HG03378 (cell line): ENCODE measurements around the gene PLPPR1.

Source experiments
- ATAC-seq: cut with Tn5 transposase; IDR thresholded peaks from one replicate; pipeline ENCODE4 v1.9.1; 2021; ENCODE audit warnings: mild to moderate bottlenecking, moderate library complexity; ENCODE audit not compliant: unreplicated experiment

Gene PLPPR1

GRCh38 chr9:101028346-101029314 is at the start of gene PLPPR1:
Gene PLPPR1, plus strand, starts transcription at chr9:101028727.
- ATAC-seq = no peak

GRCh38 chr9:100989731-100990130 is 38.8 kb upstream of the PLPPR1 start:
- no peak for ATAC-seq

GRCh38 chr9:100990605-100991381 is 37.7 kb upstream of the PLPPR1 start:
- no peak for ATAC-seq

GRCh38 chr9:100992632-100993031 is 35.9 kb upstream of the PLPPR1 start:
- no peak for ATAC-seq

GRCh38 chr9:100999906-101000544 is 28.5 kb upstream of the PLPPR1 start:
- ATAC-seq = no peak

- no peak for ATAC-seq
These were observed 23.3 kb upstream of the PLPPR1 start for GRCh38 chr9:101005246-101005645.

GRCh38 chr9:101014566-101014965 is 14.0 kb upstream of the PLPPR1 start:
- no peak for ATAC-seq

GRCh38 chr9:101018467-101018866 is 10.1 kb upstream of the PLPPR1 start:
- no peak for ATAC-seq

- ATAC-seq = no peak
These were observed 5.8 kb upstream of the PLPPR1 start for GRCh38 chr9:101022704-101023103.

- ATAC-seq = no peak
These were observed 2.6 kb upstream of the PLPPR1 start for GRCh38 chr9:101025940-101026339.

GRCh38 chr9:101026824-101027223 is 1.7 kb upstream of the PLPPR1 start:
- ATAC-seq = no peak

GRCh38 chr9:101027236-101027635 is 1.3 kb upstream of the PLPPR1 start:
- no peak for ATAC-seq

- ATAC-seq = no peak
These were observed 688 bp upstream of the PLPPR1 start for GRCh38 chr9:101027733-101028345.

- no peak for ATAC-seq
These were observed 973 bp downstream of the PLPPR1 start for GRCh38 chr9:101029315-101030085.

- no peak for ATAC-seq
These were observed 1.5 kb downstream of the PLPPR1 start for GRCh38 chr9:101030086-101030391.

- ATAC-seq = no peak
These were observed 3.9 kb downstream of the PLPPR1 start for GRCh38 chr9:101032426-101032825.

- no peak for ATAC-seq
These were observed 5.7 kb downstream of the PLPPR1 start for GRCh38 chr9:101034222-101034621.

GRCh38 chr9:101035098-101035497 is 6.6 kb downstream of the PLPPR1 start:
- ATAC-seq = no peak

- no peak for ATAC-seq
These were observed 8.9 kb downstream of the PLPPR1 start for GRCh38 chr9:101037430-101037829.

GRCh38 chr9:101038488-101038887 is 10.0 kb downstream of the PLPPR1 start:
- no peak for ATAC-seq
